ENCODE measurements around the gene DDR1. TPM values are rescaled to one million over a fixed set of nuclear protein-coding genes. Genes with fewer than 3 reads are reported as not detected.

The DDR1 gene
- total and polyA plus RNA-seq, 4 experiments from 2014 or later, result 1.4 to 13.1 (median 6.6) TPM

DNA sequence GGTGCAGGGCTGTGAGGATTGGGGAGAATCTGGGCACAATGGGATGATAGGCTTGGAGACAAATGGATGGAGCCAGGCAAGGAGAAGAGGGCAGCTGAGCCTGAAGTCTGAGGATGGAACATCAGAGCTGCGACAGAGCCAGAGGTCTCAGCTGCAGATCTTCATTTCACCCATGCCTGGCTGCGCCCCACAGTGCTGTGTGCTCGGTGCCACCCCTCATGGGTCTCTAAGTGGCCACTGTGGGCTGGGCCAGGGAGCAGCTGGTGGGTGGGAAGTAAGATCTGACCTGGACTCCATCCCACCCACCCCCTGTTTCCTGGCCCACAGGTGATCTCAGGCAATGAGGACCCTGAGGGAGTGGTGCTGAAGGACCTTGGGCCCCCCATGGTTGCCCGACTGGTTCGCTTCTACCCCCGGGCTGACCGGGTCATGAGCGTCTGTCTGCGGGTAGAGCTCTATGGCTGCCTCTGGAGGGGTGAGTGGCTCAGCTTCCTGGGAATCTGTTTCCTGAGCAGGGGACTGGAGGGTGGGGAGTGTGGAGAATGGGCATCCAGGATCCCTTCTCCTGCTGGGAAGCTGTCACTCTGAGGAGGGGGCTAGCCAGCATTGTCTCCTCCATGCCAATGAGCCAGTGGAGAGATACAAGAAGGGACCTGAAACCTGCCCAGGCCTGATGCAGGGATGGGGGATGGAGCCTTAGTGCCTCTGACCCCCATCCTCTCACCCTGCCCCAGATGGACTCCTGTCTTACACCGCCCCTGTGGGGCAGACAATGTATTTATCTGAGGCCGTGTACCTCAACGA is 6.5 kb downstream of the DDR1 start:
- Mint-ChIP-seq H3K4me1 (peaks cover 2 to 12% (median 8%) of the 10 kb centered on the region in 4 donors), H3K36me3 (peaks cover 6 to 21% of the 10 kb centered on the region in 2 donors), H3K27ac (no peak overlapping the region), H3K4me3 (no peak overlapping the region), H3K9me3 (no peaks in the 10 kb centered on the region), H3K27me3 (no peaks in the 10 kb centered on the region)
- DNase-seq, result no peak
- H3K27me3 ChIP-seq (ENCODE audit: insufficient read depth, low read length), result no peaks in the 10 kb centered on the region
- H3K4me3 ChIP-seq (ENCODE audit: low read length in 2 of 2), result no peak overlapping the region
- H3K4me1 ChIP-seq (ENCODE audit: insufficient read depth, low read length), result peaks cover 8% of the 10 kb centered on the region
- no peaks in the 10 kb centered on the region for H3K9me3 ChIP-seq (ENCODE audit: control insufficient read depth in 1 of 2, low read length in 2 of 2)
- ChIA-PET POLR2A (ENCODE audit: partially characterized antibody) (interaction anchor here (0.8 kb wide), 1 partner anchor 8 kb away, joined by 3 read pairs; no protein-coding TSS in a partner anchor), CTCF (ENCODE audit: partially characterized antibody) (interaction anchor here (0.7 to 2.0 kb wide), 4 partner anchors 12 to 196 kb away, joined by 3 to 4 read pairs (median 4); no protein-coding TSS in a partner anchor)
- no peaks in the 10 kb centered on the region for H3K36me3 ChIP-seq (ENCODE audit: insufficient read depth, low read length)
- intact Hi-C loops (cut with micrococcal nuclease), result no loop called here
- no peak overlapping the region for H3K27ac ChIP-seq (ENCODE audit: low read depth, low read length)

GRCh38 chr6:30891450-30891723 is 7.1 kb downstream of the DDR1 start:
- H3K4me3 Mint-ChIP-seq, result no peak overlapping the region
- ChIA-PET POLR2A (ENCODE audit: partially characterized antibody) (no interaction called here), CTCF (ENCODE audit: partially characterized antibody) (interaction anchor here (0.7 to 2.0 kb wide), 3 partner anchors 13 to 195 kb away, joined by 3 to 4 read pairs (median 3); no protein-coding TSS in a partner anchor)
- H3K27ac Mint-ChIP-seq, result no peak overlapping the region
- Histone ChIP-seq H3K27ac (ENCODE audit: low read depth, low read length) (no peak overlapping the region), H3K36me3 (ENCODE audit: insufficient read depth, low read length) (no peaks in the 10 kb centered on the region), H3K4me1 (ENCODE audit: insufficient read depth, low read length) (peaks cover 2% of the 10 kb centered on the region), H3K9me3 (ENCODE audit: control insufficient read depth in 1 of 2, low read length in 2 of 2) (no peaks in the 10 kb centered on the region), H3K27me3 (ENCODE audit: insufficient read depth, low read length) (no peaks in the 10 kb centered on the region), H3K4me3 (ENCODE audit: low read length in 2 of 2) (no peak overlapping the region)
- intact Hi-C loops (cut with micrococcal nuclease), result no loop called here
- no peak for DNase-seq
- H3K27me3 Mint-ChIP-seq, result no peaks in the 10 kb centered on the region
- H3K36me3 Mint-ChIP-seq, result peaks cover 6 to 21% of the 10 kb centered on the region in 2 donors
- no peaks in the 10 kb centered on the region for H3K9me3 Mint-ChIP-seq
- peaks cover 0 to 6% (median 4%) of the 10 kb centered on the region in 4 donors for H3K4me1 Mint-ChIP-seq

DNA sequence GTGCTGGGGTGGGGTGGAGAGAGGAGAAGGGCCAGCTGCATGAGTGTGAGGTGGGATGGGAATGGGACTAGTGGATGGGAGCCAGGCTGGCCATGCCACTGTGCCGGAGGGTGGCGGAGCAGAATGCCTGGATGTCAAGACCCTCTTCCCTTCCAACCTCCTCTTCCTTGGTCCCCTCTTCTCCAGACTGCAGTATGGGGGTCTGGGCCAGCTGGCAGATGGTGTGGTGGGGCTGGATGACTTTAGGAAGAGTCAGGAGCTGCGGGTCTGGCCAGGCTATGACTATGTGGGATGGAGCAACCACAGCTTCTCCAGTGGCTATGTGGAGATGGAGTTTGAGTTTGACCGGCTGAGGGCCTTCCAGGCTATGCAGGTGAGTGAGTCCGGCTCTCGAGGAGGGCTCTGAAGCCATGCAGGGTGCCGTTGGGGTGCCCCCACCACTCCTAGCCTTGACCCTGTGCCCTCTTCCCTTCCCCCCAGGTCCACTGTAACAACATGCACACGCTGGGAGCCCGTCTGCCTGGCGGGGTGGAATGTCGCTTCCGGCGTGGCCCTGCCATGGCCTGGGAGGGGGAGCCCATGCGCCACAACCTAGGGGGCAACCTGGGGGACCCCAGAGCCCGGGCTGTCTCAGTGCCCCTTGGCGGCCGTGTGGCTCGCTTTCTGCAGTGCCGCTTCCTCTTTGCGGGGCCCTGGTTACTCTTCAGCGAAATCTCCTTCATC is 7.7 kb downstream of the DDR1 start:
- Histone ChIP-seq H3K36me3 (ENCODE audit: insufficient read depth, low read length) (no peaks in the 10 kb centered on the region), H3K9me3 (ENCODE audit: control insufficient read depth in 1 of 2, low read length in 2 of 2) (no peaks in the 10 kb centered on the region), H3K4me3 (ENCODE audit: low read length in 2 of 2) (no peak overlapping the region), H3K27ac (ENCODE audit: low read depth, low read length) (no peak overlapping the region), H3K4me1 (ENCODE audit: insufficient read depth, low read length) (no peaks in the 10 kb centered on the region), H3K27me3 (ENCODE audit: insufficient read depth, low read length) (no peaks in the 10 kb centered on the region)
- POLR2A ChIA-PET (ENCODE audit: partially characterized antibody), result no interaction called here
- Mint-ChIP-seq H3K36me3 (peaks cover 9 to 21% of the 10 kb centered on the region in 2 donors), H3K27ac (no peak overlapping the region), H3K4me3 (no peak overlapping the region), H3K9me3 (no peaks in the 10 kb centered on the region), H3K4me1 (peaks cover 0 to under 1% (median under 1%) of the 10 kb centered on the region in 4 donors), H3K27me3 (no peaks in the 10 kb centered on the region)
- DNase-seq, result no peak
- CTCF ChIA-PET (ENCODE audit: partially characterized antibody), result interaction anchor here (1.5 to 2.0 kb wide), 2 partner anchors 13 to 195 kb away, joined by 3 to 4 read pairs; no protein-coding TSS in a partner anchor
- intact Hi-C loops (cut with micrococcal nuclease), result no loop called here

DNA sequence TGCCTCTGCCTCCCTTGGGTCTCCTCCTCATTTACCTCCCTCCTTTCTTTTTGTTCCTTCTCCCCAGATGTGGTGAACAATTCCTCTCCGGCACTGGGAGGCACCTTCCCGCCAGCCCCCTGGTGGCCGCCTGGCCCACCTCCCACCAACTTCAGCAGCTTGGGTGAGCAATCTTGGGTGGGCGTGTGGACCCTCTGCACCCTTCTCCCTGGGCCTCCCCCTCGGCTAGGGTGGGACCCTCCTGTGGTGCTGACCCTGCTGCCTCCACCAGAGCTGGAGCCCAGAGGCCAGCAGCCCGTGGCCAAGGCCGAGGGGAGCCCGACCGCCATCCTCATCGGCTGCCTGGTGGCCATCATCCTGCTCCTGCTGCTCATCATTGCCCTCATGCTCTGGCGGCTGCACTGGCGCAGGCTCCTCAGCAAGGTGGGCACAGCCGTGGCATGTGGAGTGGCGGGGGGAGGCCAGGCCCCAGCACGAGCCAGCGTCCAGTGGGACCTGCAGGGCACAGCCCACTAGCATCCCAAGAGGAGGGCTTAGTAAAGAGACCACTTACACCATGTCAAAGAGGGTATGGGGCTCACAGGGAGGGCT is 8.8 kb downstream of the DDR1 start:
- Mint-ChIP-seq H3K36me3 (peaks cover 10 to 21% of the 10 kb centered on the region in 2 donors), H3K4me3 (no peak overlapping the region), H3K9me3 (no peaks in the 10 kb centered on the region), H3K27me3 (no peaks in the 10 kb centered on the region), H3K4me1 (no peaks in the 10 kb centered on the region), H3K27ac (peak overlapping the region in 1 of 7 donors; percentile 62)
- Histone ChIP-seq H3K4me1 (ENCODE audit: insufficient read depth, low read length) (no peaks in the 10 kb centered on the region), H3K27ac (ENCODE audit: low read depth, low read length) (no peak overlapping the region), H3K9me3 (ENCODE audit: control insufficient read depth in 1 of 2, low read length in 2 of 2) (no peaks in the 10 kb centered on the region), H3K36me3 (ENCODE audit: insufficient read depth, low read length) (no peaks in the 10 kb centered on the region), H3K4me3 (ENCODE audit: low read length in 2 of 2) (no peak overlapping the region), H3K27me3 (ENCODE audit: insufficient read depth, low read length) (no peaks in the 10 kb centered on the region)
- DNase-seq, result no peak
- ChIA-PET CTCF (ENCODE audit: partially characterized antibody) (interaction anchor here (0.7 kb wide), 1 partner anchor 9 kb away, joined by 3 read pairs; no protein-coding TSS in a partner anchor), POLR2A (ENCODE audit: partially characterized antibody) (no interaction called here)
- intact Hi-C loops (cut with micrococcal nuclease), result no loop called here

DNA sequence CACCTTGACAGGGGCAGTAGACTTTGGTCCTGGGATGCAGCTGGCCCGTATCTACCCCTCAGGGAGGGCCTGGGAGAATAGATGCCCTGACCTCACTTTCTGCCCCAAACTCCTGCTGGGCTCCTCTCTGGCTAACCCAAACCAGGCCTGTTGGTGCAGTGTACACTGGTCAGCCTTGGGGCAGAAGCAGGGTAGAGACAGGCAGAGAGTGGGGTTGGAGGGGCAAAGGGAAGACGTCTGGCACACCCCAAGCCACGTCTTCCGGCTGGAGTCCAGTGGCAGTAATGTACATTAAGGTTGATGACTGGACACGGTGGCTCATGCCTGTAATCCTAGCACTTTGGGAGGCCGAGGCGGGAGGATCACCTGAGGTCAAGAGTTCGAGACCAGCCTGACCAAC is 9.3 kb downstream of the DDR1 start:
- H3K4me1 ChIP-seq (ENCODE audit: insufficient read depth, low read length), result no peaks in the 10 kb centered on the region
- no peaks in the 10 kb centered on the region for H3K36me3 ChIP-seq (ENCODE audit: insufficient read depth, low read length)
- Mint-ChIP-seq H3K36me3 (peaks cover 14 to 16% of the 10 kb centered on the region in 2 donors), H3K9me3 (no peaks in the 10 kb centered on the region), H3K4me1 (no peaks in the 10 kb centered on the region), H3K4me3 (no peak overlapping the region), H3K27me3 (no peaks in the 10 kb centered on the region), H3K27ac (no peak overlapping the region)
- DNase-seq, result no peak
- ChIA-PET CTCF (ENCODE audit: partially characterized antibody) (no interaction called here), POLR2A (ENCODE audit: partially characterized antibody) (no interaction called here)
- H3K4me3 ChIP-seq (ENCODE audit: low read length in 2 of 2), result no peak overlapping the region
- intact Hi-C loops (cut with micrococcal nuclease), result no loop called here
- H3K27me3 ChIP-seq (ENCODE audit: insufficient read depth, low read length), result no peaks in the 10 kb centered on the region
- H3K27ac ChIP-seq (ENCODE audit: low read depth, low read length), result no peak overlapping the region
- H3K9me3 ChIP-seq (ENCODE audit: control insufficient read depth in 1 of 2, low read length in 2 of 2), result no peaks in the 10 kb centered on the region

DNA sequence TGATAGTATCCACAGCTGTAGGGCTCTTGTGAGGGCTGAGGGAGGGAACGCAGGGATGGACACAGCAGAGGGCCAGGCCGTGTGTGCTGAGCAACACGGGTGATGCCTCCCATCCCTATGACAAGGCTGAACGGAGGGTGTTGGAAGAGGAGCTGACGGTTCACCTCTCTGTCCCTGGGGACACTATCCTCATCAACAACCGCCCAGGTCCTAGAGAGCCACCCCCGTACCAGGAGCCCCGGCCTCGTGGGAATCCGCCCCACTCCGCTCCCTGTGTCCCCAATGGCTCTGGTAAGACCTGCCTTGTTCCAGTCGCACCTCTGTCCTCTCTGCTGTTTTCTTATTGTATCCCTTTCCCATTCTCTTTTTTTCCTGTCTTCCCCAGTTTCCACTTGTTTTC is 10.1 kb downstream of the DDR1 start:
- Histone ChIP-seq H3K4me1 (ENCODE audit: insufficient read depth, low read length) (no peaks in the 10 kb centered on the region), H3K4me3 (ENCODE audit: low read length in 2 of 2) (no peak overlapping the region), H3K27ac (ENCODE audit: low read depth, low read length) (no peak overlapping the region), H3K27me3 (ENCODE audit: insufficient read depth, low read length) (no peaks in the 10 kb centered on the region), H3K36me3 (ENCODE audit: insufficient read depth, low read length) (no peaks in the 10 kb centered on the region), H3K9me3 (ENCODE audit: control insufficient read depth in 1 of 2, low read length in 2 of 2) (no peaks in the 10 kb centered on the region)
- no peak for DNase-seq
- Mint-ChIP-seq H3K9me3 (no peaks in the 10 kb centered on the region), H3K4me1 (no peaks in the 10 kb centered on the region), H3K4me3 (no peak overlapping the region), H3K36me3 (peaks cover 14 to 16% of the 10 kb centered on the region in 2 donors), H3K27ac (no peak overlapping the region), H3K27me3 (no peaks in the 10 kb centered on the region)
- ChIA-PET POLR2A (ENCODE audit: partially characterized antibody) (no interaction called here), CTCF (ENCODE audit: partially characterized antibody) (no interaction called here)
- intact Hi-C loops (cut with micrococcal nuclease), result no loop called here

GRCh38 chr6:30894935-30895334 is 10.6 kb downstream of the DDR1 start:
- no peaks in the 10 kb centered on the region for H3K27me3 ChIP-seq (ENCODE audit: insufficient read depth, low read length)
- H3K4me3 ChIP-seq (ENCODE audit: low read length in 2 of 2), result no peak overlapping the region
- Mint-ChIP-seq H3K4me1 (no peaks in the 10 kb centered on the region), H3K27me3 (no peaks in the 10 kb centered on the region), H3K36me3 (peaks cover 12 to 14% of the 10 kb centered on the region in 2 donors), H3K4me3 (peak overlapping the region in 1 of 8 donors; percentile 8), H3K9me3 (no peaks in the 10 kb centered on the region), H3K27ac (peak overlapping the region in 2 of 7 donors; percentile 9 to 15)
- CTCF ChIA-PET (ENCODE audit: partially characterized antibody), result interaction anchor here (0.9 kb wide), 1 partner anchor 66 kb away, joined by 3 read pairs; no protein-coding TSS in a partner anchor
- no peaks in the 10 kb centered on the region for H3K9me3 ChIP-seq (ENCODE audit: control insufficient read depth in 1 of 2, low read length in 2 of 2)
- POLR2A ChIA-PET (ENCODE audit: partially characterized antibody), result no interaction called here
- no peak overlapping the region for H3K27ac ChIP-seq (ENCODE audit: low read depth, low read length)
- intact Hi-C loops (cut with micrococcal nuclease), result no loop called here
- H3K36me3 ChIP-seq (ENCODE audit: insufficient read depth, low read length), result no peaks in the 10 kb centered on the region
- no peak for DNase-seq
- no peaks in the 10 kb centered on the region for H3K4me1 ChIP-seq (ENCODE audit: insufficient read depth, low read length)
